H1 (cell line): ENCODE measurements around the gene PAK5. TPM values are rescaled to one million over a fixed set of nuclear protein-coding genes. Genes with fewer than 3 reads are reported as not detected.

ENCODE experiments used
- CTCF ChIA-PET: fragments of 300-600 bp; sonication (Branson Sonifier 250); formaldehyde crosslinking; loops from one replicate; lab custom pipeline; 2021; ENCODE audit not compliant: partially characterized antibody; lab: Charles Lee
- POLR2A ChIA-PET: fragments of 300-600 bp; sonication (Branson Sonifier 250); formaldehyde crosslinking; loops from one replicate; lab custom pipeline; 2021; ENCODE audit warnings: inconsistent platforms; ENCODE audit not compliant: partially characterized antibody; lab: Charles Lee
- DNase-seq, 2 experiments: peaks; one replicate each; pipeline versions ENCODE4 v3.0.0 to v3.0.0-alpha.2; 2010 to 2022; ENCODE audit warnings: low spot score in 2 of 2, low read depth in 1 of 2, mixed read lengths in 1 of 2
- FAIRE-seq: peaks from 2 replicates; lab custom pipeline; 2011; peaks lifted over from hg19 to GRCh38; lab: Jason Lieb, UNC
- H2AFZ ChIP-seq: 2 replicates; pipeline ENCODE4 v1.8.1; 2012; ENCODE audit warnings: low read length, inconsistent platforms
- H2AK5ac ChIP-seq: 2 replicates; pipeline ENCODE4 v1.6.1; 2013; ENCODE audit warnings: low read depth, low read length
- H2BK120ac ChIP-seq: replicated peaks from 2 replicates; pipeline ENCODE3; 2013; ENCODE audit warnings: low read depth, low read length, inconsistent platforms
- H2BK12ac ChIP-seq: 2 replicates; pipeline ENCODE4 v1.6.1; 2013; ENCODE audit warnings: low read depth, low read length
- H2BK15ac ChIP-seq: 2 replicates; pipeline ENCODE4 v1.6.1; 2013; ENCODE audit warnings: low read length
- H2BK20ac ChIP-seq: 2 replicates; pipeline ENCODE4 v1.6.1; 2013; ENCODE audit warnings: low read length
- H2BK5ac ChIP-seq: 2 replicates; pipeline ENCODE4 v1.6.1; 2013; ENCODE audit warnings: low read depth, low read length
- H3K14ac ChIP-seq: 2 replicates; pipeline ENCODE4 v1.6.1; 2013; ENCODE audit warnings: inconsistent platforms; ENCODE audit not compliant: insufficient read length
- H3K18ac ChIP-seq: 2 replicates; pipeline ENCODE4 v1.6.1; 2013; ENCODE audit warnings: low read length; ENCODE audit errors: extremely low read depth
- H3K23ac ChIP-seq: 2 replicates; pipeline ENCODE4 v1.6.1; 2013; ENCODE audit warnings: inconsistent platforms; ENCODE audit not compliant: insufficient read length
- H3K23me2 ChIP-seq: 2 replicates; pipeline ENCODE4 v1.6.1; 2013; ENCODE audit warnings: low read depth, low read length
- H3K27ac ChIP-seq: 2 replicates; pipeline ENCODE4 v1.6.1; 2011; ENCODE audit warnings: low read depth, low read length, inconsistent platforms
- H3K27me3 ChIP-seq, 4 experiments: replicated peaks in 1 of 4; 1 replicate in 1 of 4; 2 replicates in 3 of 4; pipeline versions ENCODE4 v1.6.1 to v1.8.1; 2011 to 2013; ENCODE audit warnings: low read length in 3 of 4, mild to moderate bottlenecking in 3 of 4, inconsistent platforms in 2 of 4, mixed read lengths in 2 of 4, moderate library complexity in 1 of 4; ENCODE audit not compliant: control insufficient read depth in 3 of 4, insufficient read depth in 3 of 4; ENCODE audit errors: extremely low read depth in 1 of 4
- H3K36me3 ChIP-seq, 4 experiments: 2 replicates each; pipeline versions ENCODE4 v1.6.1 to v1.8.1; 2011 to 2013; ENCODE audit warnings: mild to moderate bottlenecking in 4 of 4, low read length in 3 of 4, moderate library complexity in 2 of 4, control low read depth in 1 of 4, inconsistent platforms in 1 of 4; ENCODE audit not compliant: insufficient read depth in 4 of 4, control insufficient read depth in 2 of 4
- H3K4ac ChIP-seq: replicated peaks from 2 replicates; pipeline ENCODE3; 2013; ENCODE audit warnings: low read length, low read depth, mixed read lengths, inconsistent platforms; ENCODE audit not compliant: insufficient read length
- H3K4me1 ChIP-seq, 4 experiments: replicated peaks in 1 of 4; 1 replicate in 1 of 4; 2 replicates in 3 of 4; pipeline versions ENCODE4 v1.6.1 to v1.8.1; 2011 to 2013; ENCODE audit warnings: low read length in 3 of 4, inconsistent platforms in 2 of 4, mixed read lengths in 1 of 4; ENCODE audit not compliant: insufficient read depth in 4 of 4, control insufficient read depth in 3 of 4
- H3K4me2 ChIP-seq, 2 experiments: 2 replicates each; pipeline versions ENCODE4 v1.6.1 to v1.8.1; 2011 to 2013; ENCODE audit warnings: low read depth in 2 of 2, low read length in 2 of 2, control low read depth in 1 of 2, inconsistent platforms in 1 of 2, mild to moderate bottlenecking in 1 of 2; ENCODE audit not compliant: insufficient read depth in 1 of 2
- H3K4me3 ChIP-seq, 4 experiments: fragments of 200-600, 300-600 bp in 1 of 4; sonication (generic), shearing (Covaris generic), sonication (Bioruptor Twin) in 1 of 4; 2 replicates each; pipeline versions ENCODE4 v1.5.1 to v1.8.1; 2011 to 2016; ENCODE audit warnings: low read length in 4 of 4, low read depth in 3 of 4, control low read depth in 2 of 4, inconsistent platforms in 2 of 4, mild to moderate bottlenecking in 2 of 4, mixed read lengths in 1 of 4, moderate library complexity in 1 of 4; ENCODE audit not compliant: insufficient read depth in 2 of 4; ENCODE audit errors: extremely low read depth in 1 of 4
- H3K56ac ChIP-seq: replicated peaks from 2 replicates; pipeline ENCODE3; 2013; ENCODE audit warnings: low read depth, mild to moderate bottlenecking, mixed read lengths, low read length, inconsistent platforms; ENCODE audit not compliant: insufficient read length
- H3K79me1 ChIP-seq: 2 replicates; pipeline ENCODE4 v1.6.1; 2013; ENCODE audit warnings: low read depth, low read length, control low read depth
- H3K79me2 ChIP-seq, 2 experiments: 2 replicates each; pipeline versions ENCODE4 v1.6.1 to v1.8.1; 2012 to 2013; ENCODE audit warnings: low read length in 2 of 2, mild to moderate bottlenecking in 2 of 2, inconsistent platforms in 1 of 2; ENCODE audit not compliant: insufficient read depth in 2 of 2, control insufficient read depth in 1 of 2
- H3K9ac ChIP-seq, 4 experiments: replicated peaks in 1 of 4; 1 replicate in 1 of 4; 2 replicates in 3 of 4; pipeline versions ENCODE4 v1.6.1 to v1.8.1; 2011 to 2013; ENCODE audit warnings: low read depth in 3 of 4, low read length in 3 of 4, control low read depth in 2 of 4, mild to moderate bottlenecking in 2 of 4, moderate library complexity in 2 of 4, inconsistent platforms in 1 of 4; ENCODE audit errors: extremely low read depth in 1 of 4
- H3K9me3 ChIP-seq, 2 experiments: 2 replicates each; pipeline versions ENCODE4 v1.6.1 to v1.8.1; 2012 to 2013; ENCODE audit warnings: mild to moderate bottlenecking in 2 of 2, moderate library complexity in 2 of 2, control low read depth in 1 of 2, inconsistent platforms in 1 of 2, low read depth in 1 of 2, low read length in 1 of 2, mixed read lengths in 1 of 2; ENCODE audit not compliant: insufficient read depth in 2 of 2
- H4K20me1 ChIP-seq, 2 experiments: replicated peaks in 1 of 2; 2 replicates each; pipeline versions ENCODE3 to v1.8.1; 2011 to 2013; ENCODE audit warnings: inconsistent platforms in 2 of 2, low read length in 2 of 2, mild to moderate bottlenecking in 1 of 2; ENCODE audit not compliant: insufficient read depth in 2 of 2, control insufficient read depth in 1 of 2
- H4K5ac ChIP-seq: 2 replicates; pipeline ENCODE4 v1.6.1; 2013; ENCODE audit warnings: low read length, low read depth, mixed read lengths, inconsistent platforms; ENCODE audit not compliant: insufficient read length
- H4K8ac ChIP-seq: 2 replicates; pipeline ENCODE4 v1.8.0; 2013; ENCODE audit warnings: mild to moderate bottlenecking, moderate library complexity, low read length, inconsistent platforms; ENCODE audit not compliant: insufficient read depth; ENCODE audit errors: extremely low read depth
- H4K91ac ChIP-seq: replicated peaks from 2 replicates; pipeline ENCODE3; 2013; ENCODE audit warnings: low read length, mixed read lengths, inconsistent platforms; ENCODE audit not compliant: insufficient read length
- CHD1 ChIP-seq: IDR thresholded peaks from 2 replicates; pipeline ENCODE4 v1.6.1; 2012; ENCODE audit warnings: low read depth, low read length, improper control_type of control experiment
- SP1 ChIP-seq: IDR thresholded peaks from 2 replicates; pipeline ENCODE4 v1.6.1; 2011; ENCODE audit warnings: low read depth, low read length
- TCF12 ChIP-seq: IDR thresholded peaks from 2 replicates; pipeline ENCODE4 v1.6.1; 2011; ENCODE audit warnings: low read depth, mild to moderate bottlenecking, low read length
- WGBS, 2 experiments: shearing (Covaris generic) in 1 of 2; methylation state at CpG; one replicate each; pipeline versions ENCODE4 v1.1.6 to v1.1.7; 2013 to 2015; ENCODE audit warnings: low lambda C conversion rate in 2 of 2, mixed read lengths in 2 of 2, inconsistent platforms in 1 of 2, low coverage in 1 of 2, missing lambda C conversion rate in 1 of 2; ENCODE audit not compliant: insufficient replicate concordance in 2 of 2, insufficient coverage in 1 of 2, insufficient read length in 1 of 2; ENCODE audit errors: extremely low coverage in 1 of 2, missing lambda C conversion rate in 1 of 2; 5-methylcytosine and 5-hydroxymethylcytosine counted together
- polyA plus RNA-seq, 7 experiments: library from polyadenylated mRNA; depleted of rRNA in 3 of 7; stranded (reverse) in 5 of 7; unstranded in 2 of 7; fragments of >200 nt in 5 of 7; fragments of 200-250 nt in 2 of 7; gene quantifications; 1 replicate in 5 of 7; 2 replicates in 1 of 7; 4 replicates in 1 of 7; pipeline versions ENCODE4 v1.2.1 to v1.2.3, GENCODE V29; 2011 to 2013; ENCODE audit warnings: missing spikeins in 2 of 7, mixed read lengths in 2 of 7
- total RNA-seq: library from RNA; stranded (reverse); fragmentation: NEBNext Ultra II Directional; extraction: Animal tissue kit (Norgen Biotek cat#: 25700); gene quantifications from 2 replicates; pipeline ENCODE4 v1.2.1, GENCODE V29; 2021

Gene PAK5
- total and polyA plus RNA-seq, 2 of the 8 experiments (the other 6 are each of a cell fraction or from before 2014, with no cell fraction given) = 0.54 to 0.80 TPM

GRCh38 chr20:9635750-9636149 is 203.1 kb downstream of the PAK5 start:
- H3K27me3 ChIP-seq = no peaks in the 10 kb centered on the region
- no peak overlapping the region for H3K4me2 ChIP-seq
- H3K23ac ChIP-seq = no peak overlapping the region
- H3K79me2 ChIP-seq = no peaks in the 10 kb centered on the region
- H3K27ac ChIP-seq = no peak overlapping the region
- H2BK5ac ChIP-seq = no peak overlapping the region
- TF ChIP-seq TCF12 (no peak), CHD1 (no peak), SP1 (no peak)
- H4K91ac ChIP-seq = no peak overlapping the region
- no peak overlapping the region for H2BK20ac ChIP-seq
- H3K9me3 ChIP-seq = no peaks in the 10 kb centered on the region
- whole genome bisulfite sequencing, 2 experiments = 76% methylated on average over 1 of the region's 1 CpG; no CpG with 5 or more reads in 1 of the 2 experiments
- FAIRE-seq (no peak), DNase-seq (no peak)
- ChIA-PET CTCF (interaction anchor here (0.6 to 1.6 kb wide), 8 partner anchors 11 to 791 kb away, joined by 3 to 8 read pairs (median 4); no protein-coding TSS in a partner anchor), POLR2A (interaction anchor here (1.2 kb wide), 1 partner anchor 10 kb away, joined by 3 read pairs; no protein-coding TSS in a partner anchor)
- H3K18ac ChIP-seq = no peak overlapping the region
- H4K20me1 ChIP-seq = no peaks in the 10 kb centered on the region
- no peak overlapping the region for H3K14ac ChIP-seq
- H3K23me2 ChIP-seq = no peaks in the 10 kb centered on the region
- no peak overlapping the region for H4K8ac ChIP-seq
- no peak overlapping the region for H2BK12ac ChIP-seq
- no peaks in the 10 kb centered on the region for H3K36me3 ChIP-seq
- no peak overlapping the region for H2BK120ac ChIP-seq
- no peak overlapping the region for H3K4ac ChIP-seq
- no peaks in the 10 kb centered on the region for H3K4me1 ChIP-seq
- H2AFZ ChIP-seq = no peak overlapping the region
- H3K79me1 ChIP-seq = no peaks in the 10 kb centered on the region
- H2AK5ac ChIP-seq = no peak overlapping the region
- no peak overlapping the region for H2BK15ac ChIP-seq
- no peak overlapping the region for H3K56ac ChIP-seq
- no peak overlapping the region for H3K4me3 ChIP-seq
- no peak overlapping the region for H4K5ac ChIP-seq
- H3K9ac ChIP-seq = no peak overlapping the region
